SKM-1 (cell line): ENCODE measurements around the gene RGPD6.
"Not testable (repeated sequence)": the region's sequence is repeated elsewhere in the genome, so short reads cannot be mapped to it uniquely, and the experiment has no call there.

ENCODE experiments used
- DNase-seq: peaks from one replicate; lab custom pipeline; 2025; ENCODE audit not compliant: unreplicated experiment; lab: John Stamatoyannopoulos, UW

The RGPD6 gene

GRCh38 chr2:110576763-110577416, at the start of gene RGPD6:
Gene RGPD6, minus strand, starts transcription at chr2:110577222. Its CDS starts 198 bp downstream, at chr2:110577024.
- DNase-seq: not testable (repeated sequence)

GRCh38 chr2:110619326-110619939, 42.4 kb upstream of the RGPD6 start:
- not testable (repeated sequence) for DNase-seq

GRCh38 chr2:110613927-110614326, 36.9 kb upstream of the RGPD6 start:
- DNase-seq: not testable (repeated sequence)

GRCh38 chr2:110610613-110611250, 33.7 kb upstream of the RGPD6 start:
- not testable (repeated sequence) for DNase-seq

GRCh38 chr2:110609843-110610612, 33.0 kb upstream of the RGPD6 start:
- DNase-seq: not testable (repeated sequence)

GRCh38 chr2:110608788-110609502, 31.9 kb upstream of the RGPD6 start:
- not testable (repeated sequence) for DNase-seq

GRCh38 chr2:110605057-110605456, 28.0 kb upstream of the RGPD6 start:
- not testable (repeated sequence) for DNase-seq

- not testable (repeated sequence) for DNase-seq
Observed at GRCh38 chr2:110603917-110604591, 27.0 kb upstream of the RGPD6 start.

- not testable (repeated sequence) for DNase-seq
Observed at GRCh38 chr2:110602139-110602538, 25.1 kb upstream of the RGPD6 start.

GRCh38 chr2:110591973-110592372, 15.0 kb upstream of the RGPD6 start:
- not testable (repeated sequence) for DNase-seq

- DNase-seq: not testable (repeated sequence)
Observed at GRCh38 chr2:110589677-110590330, 12.8 kb upstream of the RGPD6 start.

GRCh38 chr2:110588520-110588919, 11.5 kb upstream of the RGPD6 start:
- not testable (repeated sequence) for DNase-seq

- DNase-seq: not testable (repeated sequence)
Observed at GRCh38 chr2:110579216-110579965, 2.4 kb upstream of the RGPD6 start.

- not testable (repeated sequence) for DNase-seq
Observed at GRCh38 chr2:110578429-110578828, 1.4 kb upstream of the RGPD6 start.

- not testable (repeated sequence) for DNase-seq
Observed at GRCh38 chr2:110499755-110500377, 77.2 kb downstream of the RGPD6 start.

- DNase-seq: not testable (repeated sequence)
Observed at GRCh38 chr2:110496027-110496426, 81.0 kb downstream of the RGPD6 start.

GRCh38 chr2:110494488-110494887, 82.5 kb downstream of the RGPD6 start:
- not testable (repeated sequence) for DNase-seq

GRCh38 chr2:110488991-110489390, 88.0 kb downstream of the RGPD6 start:
- DNase-seq: not testable (repeated sequence)
